Activated CD8-positive, alpha-beta memory T cell treated with anti-CD3 and anti-CD28 coated beads for 24 hours (primary cell): ENCODE results near the gene OTOP1.
"Not testable (repeated sequence)": the region's sequence is repeated elsewhere in the genome, so short reads cannot be mapped to it uniquely, and the experiment has no call there.

ENCODE experiments used
- DNase-seq: peaks from one replicate; pipeline ENCODE4 v3.0.0-alpha.2; 2020

OTOP1 gene

DNA sequence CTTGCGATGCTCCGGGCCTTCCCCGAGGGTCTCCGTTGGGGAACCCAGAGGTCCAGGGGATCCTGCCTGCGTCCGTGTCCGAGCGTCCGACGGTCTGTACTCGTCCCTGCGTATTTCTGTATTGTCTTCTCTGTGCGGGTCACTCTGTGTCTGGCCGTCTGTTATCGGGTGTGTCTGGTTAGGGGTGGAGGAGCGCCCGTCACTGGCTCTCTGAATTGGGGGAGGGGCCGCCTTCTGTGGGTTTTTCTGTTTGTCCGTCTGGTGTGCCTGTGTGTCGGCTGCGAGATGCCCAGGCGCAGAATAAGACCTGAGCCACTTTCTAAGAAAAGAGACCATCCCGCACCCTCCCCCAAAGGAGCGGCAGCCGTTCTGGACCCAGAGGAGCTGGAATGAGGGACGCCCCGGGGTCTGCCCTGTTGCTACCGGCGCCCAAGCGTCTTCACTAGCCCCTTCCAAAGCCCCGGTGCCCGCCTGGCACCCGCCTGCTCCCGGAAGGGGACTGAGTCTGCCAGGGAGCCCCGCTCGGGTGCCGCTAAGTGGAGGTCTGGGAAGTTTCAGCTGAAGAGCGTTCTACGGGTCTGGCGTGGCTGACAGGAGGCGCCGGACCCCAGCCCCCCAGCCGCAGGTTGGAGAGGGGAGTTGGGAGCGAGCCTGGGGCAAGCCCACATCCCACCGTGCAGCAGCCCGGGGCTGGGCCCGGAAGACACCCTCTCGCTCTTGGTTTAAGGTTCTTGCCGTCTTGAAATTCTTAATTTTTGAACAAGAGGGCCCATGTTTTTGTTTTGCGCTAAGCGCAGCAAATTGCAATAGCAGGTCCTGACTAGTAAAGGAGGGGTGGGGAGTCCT is 1.0 kb upstream of the OTOP1 start:
- no peak for DNase-seq

GRCh38 chr4:4225915-4226605 is 669 bp downstream of the OTOP1 start:
- no peak for DNase-seq

GRCh38 chr4:4217113-4217512 is 9.6 kb downstream of the OTOP1 start:
- no peak for DNase-seq

- DNase-seq, result no peak
Measured at GRCh38 chr4:4216648-4217047, 10.1 kb downstream of the OTOP1 start.

DNA sequence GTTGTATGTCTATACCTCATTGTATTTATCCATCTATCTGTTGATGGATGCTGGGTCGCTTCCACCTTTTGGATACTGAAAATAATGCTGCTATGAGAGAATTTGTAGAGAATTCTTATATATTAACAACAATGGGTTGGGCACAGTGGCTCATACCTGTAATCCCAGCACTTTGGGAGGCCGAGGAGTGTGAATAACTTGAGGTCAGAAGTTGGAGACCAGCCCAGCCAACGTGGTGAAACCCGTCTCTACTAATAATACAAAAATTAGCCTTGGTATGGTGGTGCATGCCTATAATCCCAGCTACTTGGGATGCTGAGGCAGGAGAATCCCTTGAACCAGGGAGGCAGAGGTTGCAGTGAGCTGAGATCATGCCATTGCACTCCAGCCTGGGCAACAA is 13.1 kb downstream of the OTOP1 start:
- not testable (repeated sequence) for DNase-seq

DNA sequence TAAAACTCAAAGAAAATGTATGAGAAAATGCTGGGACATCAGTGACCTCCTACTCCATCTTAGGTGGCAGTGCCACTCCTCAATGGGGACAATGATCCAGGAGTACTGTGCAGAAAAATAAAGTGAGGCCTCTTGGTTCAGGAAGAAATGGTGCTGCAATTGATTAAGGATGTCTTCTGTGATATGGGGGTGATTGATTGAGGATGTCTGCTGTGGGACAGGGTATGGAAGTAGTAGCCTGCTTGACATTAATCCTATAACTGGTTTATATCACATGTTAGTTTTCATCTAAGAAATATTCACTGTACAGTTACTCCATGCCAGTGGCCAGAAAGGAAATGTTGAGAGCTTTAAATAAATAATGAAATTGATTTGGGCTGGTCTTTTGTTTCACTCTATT is 20.5 kb downstream of the OTOP1 start:
- DNase-seq, result no peak

GRCh38 chr4:4204401-4204745 is 22.4 kb downstream of the OTOP1 start:
- DNase-seq, result no peak

DNA sequence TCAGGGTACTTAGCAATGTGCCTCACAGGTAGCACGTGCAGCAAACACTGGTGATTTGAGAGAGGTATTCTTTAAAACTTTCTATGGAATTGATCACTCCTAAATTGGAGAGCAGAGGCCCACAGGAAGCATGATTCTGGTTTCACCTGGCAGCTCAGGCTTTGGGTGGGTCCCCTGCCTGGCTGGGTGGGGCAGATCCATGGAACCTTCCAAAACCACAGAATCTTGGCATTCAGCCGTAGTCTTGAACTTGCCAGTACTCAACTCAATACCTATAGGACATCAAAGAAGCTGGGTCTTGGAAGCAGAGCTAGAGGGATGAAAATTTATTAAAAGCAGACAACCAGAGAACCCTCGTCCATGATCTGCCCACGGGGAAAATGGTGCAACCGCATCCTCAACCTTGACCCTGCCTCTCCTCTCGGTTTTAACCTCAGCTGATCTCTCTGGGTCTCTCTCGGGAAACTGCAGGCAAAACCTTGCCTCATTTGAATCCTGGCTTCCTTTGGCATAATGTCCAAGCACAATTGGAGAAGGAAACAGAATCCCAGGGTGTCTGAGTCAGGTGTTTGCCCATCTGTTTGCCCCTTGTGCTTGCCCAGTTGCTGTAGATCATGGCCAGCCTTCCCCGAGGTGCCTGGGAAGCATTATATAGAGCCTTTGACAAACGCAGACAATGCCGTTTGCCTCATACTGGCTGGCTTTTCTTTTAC is 22.9 kb downstream of the OTOP1 start:
- DNase-seq, result no peak

- no peak for DNase-seq
Measured at GRCh38 chr4:4202510-4202909, 24.2 kb downstream of the OTOP1 start.

DNA sequence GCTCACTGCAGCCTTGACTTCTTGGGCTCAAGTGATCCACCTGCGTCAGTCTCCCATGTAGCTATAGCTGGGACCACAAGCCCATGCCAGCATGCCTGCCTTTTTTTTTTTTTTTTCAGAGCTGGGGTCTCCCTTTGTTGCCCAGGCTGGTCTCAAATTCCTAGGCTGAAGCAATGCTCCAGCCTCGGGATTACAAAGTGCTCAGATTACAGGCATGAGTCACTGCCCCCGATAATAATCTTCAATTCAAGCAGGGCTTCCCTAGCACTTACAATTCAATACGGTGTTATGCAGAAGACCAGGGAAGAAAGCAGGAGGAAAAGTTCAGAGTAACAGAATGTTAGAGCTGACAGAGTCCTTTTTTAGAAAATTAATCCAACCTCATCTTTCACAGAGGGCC is 26.1 kb downstream of the OTOP1 start:
- DNase-seq, result no peak

GRCh38 chr4:4195354-4195753 is 31.4 kb downstream of the OTOP1 start:
- DNase-seq, result no peak

GRCh38 chr4:4188557-4188956 is 38.2 kb downstream of the OTOP1 start:
- DNase-seq, result not testable (repeated sequence)

DNA sequence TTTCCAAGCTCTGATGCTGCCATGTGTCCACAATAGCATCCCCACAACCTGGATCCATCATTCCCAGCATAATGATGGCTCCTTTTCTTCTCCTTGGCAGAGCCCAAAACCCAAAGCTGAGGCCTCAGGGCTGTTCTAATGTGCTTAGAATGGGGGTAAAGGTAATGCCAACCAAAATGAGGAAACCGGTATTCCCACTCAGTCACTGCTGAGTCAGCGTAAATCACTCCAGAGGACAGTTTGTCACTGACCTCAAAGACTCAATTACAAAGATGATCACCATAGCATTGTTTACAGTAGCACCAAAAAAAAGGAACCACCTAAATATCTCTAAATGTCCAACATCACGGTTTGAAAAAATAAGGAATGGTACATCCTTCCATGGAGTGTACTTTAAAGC is 41.2 kb downstream of the OTOP1 start:
- no peak for DNase-seq

GRCh38 chr4:4182835-4183568 is 43.7 kb downstream of the OTOP1 start:
- DNase-seq, result no peak

DNA sequence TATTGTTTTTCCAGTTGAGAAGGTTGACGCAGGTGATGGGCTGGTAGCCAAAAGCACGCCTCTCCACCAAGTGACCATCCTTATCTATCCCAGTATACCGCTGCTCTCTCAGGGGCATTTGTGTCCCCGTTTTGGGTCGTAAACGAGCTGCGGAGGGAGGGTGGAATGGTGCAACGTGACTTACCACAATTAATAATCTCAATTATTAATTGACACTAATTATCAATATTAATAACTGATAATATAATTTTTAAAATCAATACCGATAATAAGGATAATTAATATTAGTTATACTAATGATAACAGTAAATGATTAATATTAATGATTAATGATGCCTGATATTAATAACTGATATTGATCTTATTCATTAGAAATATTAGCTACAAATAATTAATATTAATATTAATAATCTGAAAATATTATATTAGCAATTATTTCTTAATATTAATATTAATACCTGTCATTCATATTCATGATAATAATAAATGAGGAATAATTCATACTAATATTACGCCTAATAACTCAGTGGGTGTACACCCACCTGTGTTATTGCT is 56.1 kb downstream of the OTOP1 start:
- DNase-seq, result peak; percentile 30

DNA sequence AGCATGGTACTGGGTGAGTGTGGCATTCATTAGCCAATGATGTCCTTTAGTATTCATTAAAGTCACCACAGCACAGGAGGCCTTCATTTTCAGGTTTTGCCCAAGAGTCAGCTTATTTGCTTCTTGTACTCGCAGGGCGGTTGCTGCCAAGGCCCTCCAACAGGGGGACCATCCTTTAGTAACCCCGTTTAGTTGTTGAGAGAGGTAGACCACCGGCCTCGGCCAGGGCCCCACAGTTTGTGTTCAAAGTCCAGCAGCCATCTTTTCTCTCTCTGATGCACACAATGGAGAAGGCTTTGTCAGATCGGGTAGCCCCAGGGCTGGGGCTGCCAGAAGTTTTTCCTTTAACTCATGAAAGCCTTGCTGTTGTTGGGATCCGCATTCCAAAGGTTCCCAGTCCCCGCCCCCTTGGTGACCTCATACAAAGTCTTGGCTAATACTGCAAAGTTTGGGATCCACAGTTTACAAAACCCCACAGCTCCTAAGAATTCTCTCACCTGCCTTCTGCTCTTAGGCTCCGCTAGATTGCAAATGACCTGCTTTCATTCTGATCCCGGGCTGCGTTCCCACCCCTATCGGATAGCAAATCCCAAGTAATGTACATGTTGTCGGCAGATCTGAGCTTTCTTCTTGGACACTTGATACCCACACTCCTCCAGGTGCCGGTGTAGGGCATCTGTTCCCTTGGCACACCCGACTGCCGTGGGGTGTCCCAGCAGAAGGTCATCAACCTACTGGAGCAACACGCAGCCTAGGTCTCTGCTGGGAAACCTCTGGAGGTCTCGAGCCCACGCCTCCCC is 58.5 kb downstream of the OTOP1 start:
- DNase-seq, result not testable (repeated sequence)

- not testable (repeated sequence) for DNase-seq
Measured at GRCh38 chr4:4166986-4167385, 59.7 kb downstream of the OTOP1 start.

DNA sequence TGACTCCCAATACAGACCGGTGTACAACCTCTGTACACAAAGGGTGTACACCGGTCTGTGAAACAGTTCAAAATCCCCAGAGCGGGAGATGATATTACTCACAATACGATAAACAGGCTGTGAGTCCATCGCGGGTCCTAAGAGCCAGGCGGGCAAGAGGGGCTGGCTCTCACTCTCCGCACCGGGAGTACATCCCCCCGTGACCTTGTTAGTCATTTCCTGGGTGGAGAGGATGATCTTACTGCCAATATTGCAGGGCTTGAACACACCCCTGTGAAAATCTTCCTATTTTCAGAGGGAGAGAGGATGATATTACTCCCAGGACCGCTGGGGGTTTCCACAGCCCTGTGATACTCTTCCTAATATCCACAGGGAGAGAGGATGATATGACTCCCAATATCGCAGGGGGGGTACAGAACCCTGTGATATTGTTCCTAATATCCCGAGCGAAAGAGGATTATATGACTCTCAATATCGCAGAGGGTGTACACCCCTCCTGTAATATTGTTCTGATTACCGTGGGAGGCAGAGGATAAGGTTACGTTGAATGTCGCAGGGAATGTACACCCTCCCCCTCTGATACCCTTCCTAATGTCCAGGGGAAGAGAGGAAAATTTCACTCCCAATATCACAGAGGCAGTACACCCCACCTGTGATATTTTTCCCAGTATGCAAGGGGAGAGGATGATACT is 60.9 kb downstream of the OTOP1 start:
- not testable (repeated sequence) for DNase-seq

GRCh38 chr4:4164532-4165173 is 62.1 kb downstream of the OTOP1 start:
- not testable (repeated sequence) for DNase-seq

DNA sequence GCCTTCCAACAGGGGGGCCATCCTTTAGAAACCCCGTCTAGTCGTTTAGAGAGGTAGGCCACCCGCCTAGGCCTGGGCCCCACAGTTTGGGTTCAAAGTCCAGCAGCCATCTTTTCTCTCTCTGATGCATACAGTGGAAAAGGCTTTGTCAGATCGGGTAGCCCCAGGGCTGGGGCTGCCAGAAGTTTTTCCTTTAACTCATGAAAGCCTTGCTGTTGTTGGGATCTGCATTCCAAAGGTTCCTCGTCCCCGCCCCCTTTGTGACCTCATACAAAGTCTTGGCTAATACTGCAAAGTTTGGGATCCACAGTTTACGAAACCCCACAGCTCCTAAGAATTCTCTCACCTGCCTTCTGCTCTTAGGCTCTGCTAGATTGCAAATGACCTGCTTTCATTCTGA is 64.5 kb downstream of the OTOP1 start:
- DNase-seq, result peak; percentile 32
